Panc1 (cell line): ENCODE measurements around the gene ETV4.

Experiments
- POLR2AphosphoS5 ChIP-seq: IDR thresholded peaks from 2 replicates; pipeline ENCODE4 v1.6.1; 2012; ENCODE audit warnings: mild to moderate bottlenecking, low read depth, low read length, moderate library complexity
- TCF7L2 ChIP-seq: IDR thresholded peaks from 2 replicates; pipeline ENCODE4 v1.6.1; 2011; ENCODE audit warnings: mild to moderate bottlenecking, low read depth, low read length, inconsistent platforms
- TF ChIP-seq, protein P1 (sequence below): fragments of 450-650 bp; IDR thresholded peaks from 2 replicates; pipeline ENCODE4 v1.5.1; 2017; ENCODE audit warnings: mild to moderate bottlenecking
- TF ChIP-seq, protein P2 (sequence below), 2 experiments: IDR thresholded peaks; 2 replicates each; pipeline ENCODE4 v1.6.1; 2011 to 2012; ENCODE audit warnings: low read depth in 2 of 2, control low read depth in 1 of 2, low read length in 1 of 2, mild to moderate bottlenecking in 1 of 2, moderate library complexity in 1 of 2; ENCODE audit not compliant: insufficient read depth in 1 of 2

DNA sequence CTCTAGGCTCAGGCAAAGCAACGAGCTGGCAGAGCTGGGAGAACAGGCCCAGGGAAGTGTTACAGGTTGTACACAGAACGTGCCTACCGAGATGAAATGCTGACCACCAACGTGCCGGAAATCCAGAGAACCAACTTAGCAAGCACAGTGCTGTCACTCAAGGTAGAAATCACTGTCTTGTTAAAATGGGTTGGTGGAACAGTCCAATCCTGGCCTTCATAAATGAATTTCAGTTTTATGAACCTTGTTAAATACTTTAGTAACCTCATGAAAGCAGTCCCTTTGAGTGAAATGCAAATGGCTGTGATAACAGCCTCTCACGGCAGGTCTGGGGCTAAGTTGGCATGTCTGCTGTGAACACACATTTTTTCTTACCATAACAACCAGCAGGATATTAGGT lies 29.0 kb downstream of the ETV4 start:
- TF ChIP-seq, protein P1, sequence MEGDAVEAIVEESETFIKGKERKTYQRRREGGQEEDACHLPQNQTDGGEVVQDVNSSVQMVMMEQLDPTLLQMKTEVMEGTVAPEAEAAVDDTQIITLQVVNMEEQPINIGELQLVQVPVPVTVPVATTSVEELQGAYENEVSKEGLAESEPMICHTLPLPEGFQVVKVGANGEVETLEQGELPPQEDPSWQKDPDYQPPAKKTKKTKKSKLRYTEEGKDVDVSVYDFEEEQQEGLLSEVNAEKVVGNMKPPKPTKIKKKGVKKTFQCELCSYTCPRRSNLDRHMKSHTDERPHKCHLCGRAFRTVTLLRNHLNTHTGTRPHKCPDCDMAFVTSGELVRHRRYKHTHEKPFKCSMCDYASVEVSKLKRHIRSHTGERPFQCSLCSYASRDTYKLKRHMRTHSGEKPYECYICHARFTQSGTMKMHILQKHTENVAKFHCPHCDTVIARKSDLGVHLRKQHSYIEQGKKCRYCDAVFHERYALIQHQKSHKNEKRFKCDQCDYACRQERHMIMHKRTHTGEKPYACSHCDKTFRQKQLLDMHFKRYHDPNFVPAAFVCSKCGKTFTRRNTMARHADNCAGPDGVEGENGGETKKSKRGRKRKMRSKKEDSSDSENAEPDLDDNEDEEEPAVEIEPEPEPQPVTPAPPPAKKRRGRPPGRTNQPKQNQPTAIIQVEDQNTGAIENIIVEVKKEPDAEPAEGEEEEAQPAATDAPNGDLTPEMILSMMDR = no peak
- TF ChIP-seq TCF7L2 (no peak), POLR2AphosphoS5 (no peak)
- TF ChIP-seq, protein P2, sequence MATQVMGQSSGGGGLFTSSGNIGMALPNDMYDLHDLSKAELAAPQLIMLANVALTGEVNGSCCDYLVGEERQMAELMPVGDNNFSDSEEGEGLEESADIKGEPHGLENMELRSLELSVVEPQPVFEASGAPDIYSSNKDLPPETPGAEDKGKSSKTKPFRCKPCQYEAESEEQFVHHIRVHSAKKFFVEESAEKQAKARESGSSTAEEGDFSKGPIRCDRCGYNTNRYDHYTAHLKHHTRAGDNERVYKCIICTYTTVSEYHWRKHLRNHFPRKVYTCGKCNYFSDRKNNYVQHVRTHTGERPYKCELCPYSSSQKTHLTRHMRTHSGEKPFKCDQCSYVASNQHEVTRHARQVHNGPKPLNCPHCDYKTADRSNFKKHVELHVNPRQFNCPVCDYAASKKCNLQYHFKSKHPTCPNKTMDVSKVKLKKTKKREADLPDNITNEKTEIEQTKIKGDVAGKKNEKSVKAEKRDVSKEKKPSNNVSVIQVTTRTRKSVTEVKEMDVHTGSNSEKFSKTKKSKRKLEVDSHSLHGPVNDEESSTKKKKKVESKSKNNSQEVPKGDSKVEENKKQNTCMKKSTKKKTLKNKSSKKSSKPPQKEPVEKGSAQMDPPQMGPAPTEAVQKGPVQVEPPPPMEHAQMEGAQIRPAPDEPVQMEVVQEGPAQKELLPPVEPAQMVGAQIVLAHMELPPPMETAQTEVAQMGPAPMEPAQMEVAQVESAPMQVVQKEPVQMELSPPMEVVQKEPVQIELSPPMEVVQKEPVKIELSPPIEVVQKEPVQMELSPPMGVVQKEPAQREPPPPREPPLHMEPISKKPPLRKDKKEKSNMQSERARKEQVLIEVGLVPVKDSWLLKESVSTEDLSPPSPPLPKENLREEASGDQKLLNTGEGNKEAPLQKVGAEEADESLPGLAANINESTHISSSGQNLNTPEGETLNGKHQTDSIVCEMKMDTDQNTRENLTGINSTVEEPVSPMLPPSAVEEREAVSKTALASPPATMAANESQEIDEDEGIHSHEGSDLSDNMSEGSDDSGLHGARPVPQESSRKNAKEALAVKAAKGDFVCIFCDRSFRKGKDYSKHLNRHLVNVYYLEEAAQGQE (IDR thresholded peaks at IDR 0.05; ENCODE audit: insufficient read depth in 1 of 2, low read depth in 2 of 2, low read length in 1 of 2) = no peak
